Activated B cell treated with CpG ODN at 0.5 μM for 24 hours (primary cell): ENCODE results near the gene SLC25A41. TPM values are rescaled to one million over a fixed set of nuclear protein-coding genes. Genes with fewer than 3 reads are reported as not detected.

Source experiments
- ATAC-seq: fragments of 200-7000 bp; cut with Tn5 transposase; one replicate; pipeline ENCODE4 v1.10.0; 2021; ENCODE audit warnings: low read depth, mild to moderate bottlenecking, moderate library complexity
- CTCF ChIA-PET: fragments of 350-600 bp; sonication (Branson Sonifier 250); formaldehyde crosslinking; loops from one replicate; lab custom pipeline; 2021; ENCODE audit warnings: antibody characterized with exemption; lab: Charles Lee
- POLR2A ChIA-PET: fragments of 350-600 bp; sonication (Branson Sonifier 250); formaldehyde crosslinking; loops from one replicate; lab custom pipeline; 2021; ENCODE audit warnings: antibody characterized with exemption; lab: Charles Lee
- DNase-seq: peaks from one replicate; pipeline ENCODE4 v3.0.0; 2022
- H3K27ac Mint-ChIP-seq: one replicate; pipeline ENCODE4 v1.8.0; 2020; ENCODE audit warnings: mixed read lengths
- H3K27me3 Mint-ChIP-seq: one replicate; pipeline ENCODE4 v1.8.0; 2021; ENCODE audit warnings: mixed read lengths
- H3K36me3 Mint-ChIP-seq: one replicate; pipeline ENCODE4 v1.8.0; 2021; ENCODE audit warnings: low read depth, mixed read lengths
- H3K4me1 Mint-ChIP-seq: one replicate; pipeline ENCODE4 v1.8.0; 2021; ENCODE audit warnings: mixed read lengths
- H3K4me3 Mint-ChIP-seq: one replicate; pipeline ENCODE4 v1.8.0; 2020; ENCODE audit warnings: mild to moderate bottlenecking, mixed read lengths
- H3K9me3 Mint-ChIP-seq: one replicate; pipeline ENCODE4 v1.8.0; 2020; ENCODE audit warnings: mixed read lengths
- intact Hi-C: fragments of 100-400 bp; cut with micrococcal nuclease; formaldehyde crosslinking; loops from one replicate; pipeline ENCODE4 v1.15.1; 2024
- total RNA-seq: library from RNA; stranded (reverse); gene quantifications from 2 replicates; pipeline ENCODE4 v1.2.3, GENCODE V29; 2022
- TF ChIP-seq, protein P1 (sequence below): fragments of 200-600 bp; IDR thresholded peaks from one replicate; pipeline ENCODE4 v1.8.0; 2022; ENCODE audit warnings: antibody characterized with exemption, mild to moderate bottlenecking

The SLC25A41 gene
- total RNA-seq, 1 donor from 2014 or later, result 0.40 TPM

DNA sequence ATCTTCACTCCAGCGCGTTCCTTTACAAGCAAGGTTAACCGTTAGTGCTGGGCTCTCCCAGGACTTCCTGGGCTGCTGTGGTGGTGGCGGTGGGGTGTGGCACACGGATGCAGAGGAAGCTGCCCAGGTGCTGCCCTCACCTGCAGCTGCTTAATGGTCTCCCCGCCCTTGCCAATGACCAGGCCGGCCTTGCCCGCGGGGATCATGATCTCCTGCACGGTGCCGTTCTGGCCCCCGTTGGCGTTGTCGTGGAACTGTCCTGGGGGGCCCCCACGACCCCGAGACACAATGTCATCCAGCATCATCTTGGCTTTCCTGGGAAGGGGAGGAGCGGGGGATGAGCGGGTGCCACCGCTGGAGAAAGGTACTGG is 15.0 kb downstream of the SLC25A41 start:
- CTCF ChIA-PET, result no interaction called here
- no peak overlapping the region for H3K4me3 Mint-ChIP-seq
- intact Hi-C loops, result no loop called here
- no peaks in the 10 kb centered on the region for H3K9me3 Mint-ChIP-seq
- DNase-seq, result no peak
- no peak overlapping the region for H3K27ac Mint-ChIP-seq
- peaks cover 20% of the 10 kb centered on the region for H3K4me1 Mint-ChIP-seq
- H3K36me3 Mint-ChIP-seq, result peaks cover 88% of the 10 kb centered on the region
- POLR2A ChIA-PET, result no interaction called here
- H3K27me3 Mint-ChIP-seq, result no peaks in the 10 kb centered on the region
- TF ChIP-seq, protein P1, sequence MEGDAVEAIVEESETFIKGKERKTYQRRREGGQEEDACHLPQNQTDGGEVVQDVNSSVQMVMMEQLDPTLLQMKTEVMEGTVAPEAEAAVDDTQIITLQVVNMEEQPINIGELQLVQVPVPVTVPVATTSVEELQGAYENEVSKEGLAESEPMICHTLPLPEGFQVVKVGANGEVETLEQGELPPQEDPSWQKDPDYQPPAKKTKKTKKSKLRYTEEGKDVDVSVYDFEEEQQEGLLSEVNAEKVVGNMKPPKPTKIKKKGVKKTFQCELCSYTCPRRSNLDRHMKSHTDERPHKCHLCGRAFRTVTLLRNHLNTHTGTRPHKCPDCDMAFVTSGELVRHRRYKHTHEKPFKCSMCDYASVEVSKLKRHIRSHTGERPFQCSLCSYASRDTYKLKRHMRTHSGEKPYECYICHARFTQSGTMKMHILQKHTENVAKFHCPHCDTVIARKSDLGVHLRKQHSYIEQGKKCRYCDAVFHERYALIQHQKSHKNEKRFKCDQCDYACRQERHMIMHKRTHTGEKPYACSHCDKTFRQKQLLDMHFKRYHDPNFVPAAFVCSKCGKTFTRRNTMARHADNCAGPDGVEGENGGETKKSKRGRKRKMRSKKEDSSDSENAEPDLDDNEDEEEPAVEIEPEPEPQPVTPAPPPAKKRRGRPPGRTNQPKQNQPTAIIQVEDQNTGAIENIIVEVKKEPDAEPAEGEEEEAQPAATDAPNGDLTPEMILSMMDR, result no peak
- no peak for ATAC-seq

DNA sequence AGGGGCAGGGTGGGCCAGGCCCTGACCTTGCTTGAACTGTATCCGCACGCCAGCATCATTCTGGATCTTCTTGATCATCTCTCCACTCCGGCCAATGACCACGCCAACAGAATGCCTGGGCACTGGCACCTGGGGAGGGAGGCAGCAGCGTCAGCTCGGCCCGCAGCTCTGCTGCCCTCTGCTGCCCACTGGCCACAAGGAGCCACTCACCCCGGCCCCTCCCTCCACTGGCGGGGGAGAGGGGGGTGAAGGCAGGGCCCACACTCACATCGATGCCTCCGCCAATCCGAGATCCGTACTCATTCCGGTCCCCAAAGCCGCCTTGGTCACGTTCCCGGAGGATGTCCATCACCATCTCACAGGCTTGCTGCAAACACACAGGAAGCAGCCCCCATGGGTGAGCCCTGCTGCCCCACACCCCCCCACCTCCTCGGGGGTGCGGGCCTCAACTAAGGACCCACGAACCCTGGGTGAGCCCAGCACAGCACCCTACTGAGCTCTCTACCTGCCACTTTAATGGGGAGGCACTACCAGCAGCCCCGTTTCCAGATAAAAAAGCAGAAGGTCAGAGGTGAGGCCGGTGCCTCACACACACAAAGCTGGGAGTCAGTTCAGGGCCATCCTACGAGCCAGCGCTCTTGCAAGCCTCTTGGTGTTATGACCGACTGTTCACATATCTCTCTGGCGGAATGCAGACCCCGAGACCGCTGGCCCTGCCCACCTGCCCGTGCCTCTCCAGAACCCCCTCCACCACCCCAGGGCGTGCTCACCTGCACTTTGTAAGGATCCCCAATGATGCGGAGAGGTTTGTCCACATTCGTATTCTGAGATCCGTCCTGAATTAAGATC is 15.6 kb downstream of the SLC25A41 start:
- H3K4me3 Mint-ChIP-seq, result no peak overlapping the region
- peaks cover 14% of the 10 kb centered on the region for H3K4me1 Mint-ChIP-seq
- H3K27ac Mint-ChIP-seq, result no peak overlapping the region
- H3K36me3 Mint-ChIP-seq, result peaks cover 90% of the 10 kb centered on the region
- DNase-seq (no peak), ATAC-seq (no peak)
- H3K27me3 Mint-ChIP-seq, result no peaks in the 10 kb centered on the region
- H3K9me3 Mint-ChIP-seq, result no peaks in the 10 kb centered on the region
- ChIA-PET POLR2A (no interaction called here), CTCF (no interaction called here)
- TF ChIP-seq, protein P1, result no peak
- intact Hi-C loops, result no loop called here

DNA sequence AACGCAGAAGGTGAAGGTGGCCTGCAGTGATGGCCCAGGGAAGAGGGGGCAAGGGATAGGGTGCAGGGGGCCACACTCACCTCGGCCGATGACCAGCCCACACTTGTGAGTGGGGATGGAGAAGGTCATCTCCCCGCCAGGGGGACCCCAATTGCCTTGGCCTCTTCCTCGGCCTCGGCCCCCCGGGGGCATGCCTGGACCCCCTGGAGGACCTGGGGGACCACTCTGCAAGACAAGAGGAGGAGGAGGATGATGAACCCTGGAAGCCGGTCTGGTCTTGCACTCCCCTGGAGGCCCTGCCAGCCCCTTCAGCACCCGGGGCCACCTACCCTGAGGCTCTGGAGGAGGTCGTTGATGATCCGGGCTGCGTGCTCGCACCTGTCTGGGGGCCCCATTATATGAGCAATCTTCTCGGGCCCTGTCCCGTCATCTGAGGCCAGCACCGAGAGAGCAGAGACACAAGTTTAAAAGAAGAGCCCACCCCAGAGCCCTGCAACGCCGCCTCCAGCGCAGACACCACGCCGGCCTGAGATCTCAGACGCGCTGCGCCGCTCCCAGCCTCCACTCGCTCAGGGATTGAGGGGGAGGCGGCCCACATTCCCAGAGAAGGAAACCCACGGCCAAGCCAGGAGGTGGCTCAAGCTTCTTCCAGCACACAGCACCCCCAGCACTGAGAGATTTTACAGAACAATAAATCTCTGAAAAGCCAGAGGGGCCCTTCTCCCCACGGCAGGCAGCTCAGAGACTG is 16.7 kb downstream of the SLC25A41 start:
- Mint-ChIP-seq H3K4me3 (no peak overlapping the region), H3K27me3 (no peaks in the 10 kb centered on the region), H3K36me3 (peaks cover 79% of the 10 kb centered on the region), H3K9me3 (no peaks in the 10 kb centered on the region), H3K4me1 (peaks cover 3% of the 10 kb centered on the region), H3K27ac (no peak overlapping the region)
- intact Hi-C loops, result no loop called here
- TF ChIP-seq, protein P1, result no peak
- CTCF ChIA-PET, result no interaction called here
- DNase-seq (no peak), ATAC-seq (no peak)
- POLR2A ChIA-PET, result no interaction called here

DNA sequence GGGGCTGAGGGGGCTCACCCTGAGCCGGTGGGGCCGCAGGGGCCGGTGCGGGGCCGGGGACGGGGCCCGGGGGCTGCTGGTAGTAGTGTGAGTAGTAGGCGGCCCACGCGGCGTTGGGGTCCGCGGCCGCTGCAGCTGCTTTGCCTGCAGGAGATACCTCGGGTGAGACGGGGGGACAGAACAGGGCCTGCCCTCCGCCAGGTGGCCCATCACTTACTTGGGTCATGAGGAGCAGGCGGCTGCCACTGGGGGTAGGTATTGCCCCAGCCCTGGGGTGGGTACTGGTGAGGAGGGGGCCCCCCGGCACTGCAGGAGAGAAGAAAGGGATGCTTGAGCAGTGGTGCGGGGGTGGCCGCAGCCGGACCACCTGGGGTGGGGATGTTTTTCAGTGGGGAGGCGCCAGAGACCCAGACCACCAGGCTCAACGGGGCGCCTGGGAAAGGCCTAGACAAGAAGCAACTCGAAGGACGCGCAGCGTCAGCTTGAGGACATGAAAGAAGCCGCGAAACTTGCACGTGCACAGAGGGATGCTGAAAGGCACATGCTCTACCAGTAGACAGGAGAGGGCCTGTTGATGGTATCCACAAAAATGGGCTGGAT is 17.9 kb downstream of the SLC25A41 start:
- peaks cover 68% of the 10 kb centered on the region for H3K36me3 Mint-ChIP-seq
- TF ChIP-seq, protein P1, result no peak
- no peaks in the 10 kb centered on the region for H3K4me1 Mint-ChIP-seq
- no peak overlapping the region for H3K4me3 Mint-ChIP-seq
- H3K27me3 Mint-ChIP-seq, result no peaks in the 10 kb centered on the region
- ATAC-seq (no peak), DNase-seq (no peak)
- intact Hi-C loops, result no loop called here
- H3K27ac Mint-ChIP-seq, result no peak overlapping the region
- ChIA-PET CTCF (no interaction called here), POLR2A (no interaction called here)
- H3K9me3 Mint-ChIP-seq, result no peaks in the 10 kb centered on the region
